IMR-90 (cell line): ENCODE results near the gene CASZ1. TPM values are rescaled to one million over a fixed set of nuclear protein-coding genes. Genes with fewer than 3 reads are reported as not detected.

Source experiments
- ATAC-seq: fragments of 200-7000 bp; cut with Tn5 transposase; 2 replicates; pipeline ENCODE4 v1.9.1; 2020; ENCODE audit warnings: low read depth, mild to moderate bottlenecking, moderate library complexity
- BruUV-seq: library from RNA; stranded (reverse); fragments of 400-500 nt; replicated peaks from 2 replicates; lab custom pipeline; 2021; lab: Mats Ljungman, UMichigan
- CTCF ChIA-PET: fragments of 300-600 bp; formaldehyde crosslinking; extraction: SDS; loops from one replicate; lab custom pipeline; 2021; ENCODE audit warnings: antibody characterized with exemption; lab: Yijun Ruan, JAX
- POLR2A ChIA-PET: fragments of 300-600 bp; sonication (Branson Sonifier 250); formaldehyde crosslinking; loops from one replicate; lab custom pipeline; 2022; ENCODE audit warnings: antibody characterized with exemption; ENCODE audit not compliant: unreplicated experiment; lab: Charles Lee
- DNase-seq: peaks from one replicate; pipeline ENCODE4 v3.0.0; 2013
- H2AFZ ChIP-seq: replicated peaks from 2 replicates; pipeline ENCODE3; 2013; ENCODE audit warnings: low read length, mild to moderate bottlenecking; ENCODE audit not compliant: poor library complexity
- H2AK5ac ChIP-seq: 2 replicates; pipeline ENCODE4 v1.6.1; 2013; ENCODE audit warnings: low read depth, low read length, inconsistent platforms
- H2AK9ac ChIP-seq: replicated peaks from 2 replicates; pipeline ENCODE3; 2013; ENCODE audit warnings: mild to moderate bottlenecking, low read depth, low read length, moderate library complexity; ENCODE audit not compliant: poor library complexity
- H2BK120ac ChIP-seq: 2 replicates; pipeline ENCODE4 v1.6.1; 2013; ENCODE audit warnings: low read depth, low read length, inconsistent platforms
- H2BK15ac ChIP-seq: 3 replicates; pipeline ENCODE4 v1.6.1; 2013; ENCODE audit warnings: low read depth, low read length, inconsistent platforms
- H2BK20ac ChIP-seq: 2 replicates; pipeline ENCODE4 v1.6.1; 2013; ENCODE audit warnings: low read depth, mild to moderate bottlenecking, inconsistent platforms, low read length, moderate library complexity
- H2BK5ac ChIP-seq: 2 replicates; pipeline ENCODE4 v1.6.1; 2013; ENCODE audit warnings: mild to moderate bottlenecking, low read depth, low read length, inconsistent platforms; ENCODE audit not compliant: poor library complexity, severe bottlenecking
- H3K14ac ChIP-seq: replicated peaks from 2 replicates; pipeline ENCODE4 v1.6.1; 2013; ENCODE audit warnings: low read depth, low read length, inconsistent platforms
- H3K18ac ChIP-seq: 2 replicates; pipeline ENCODE4 v1.6.1; 2013; ENCODE audit warnings: low read depth, low read length, control low read depth
- H3K23ac ChIP-seq: 2 replicates; pipeline ENCODE4 v1.6.1; 2013; ENCODE audit warnings: low read depth, low read length, inconsistent platforms
- H3K27ac ChIP-seq: 2 replicates; pipeline ENCODE4 v1.5.1; 2013; ENCODE audit warnings: mild to moderate bottlenecking, control low read depth, low read length; ENCODE audit not compliant: insufficient read depth
- H3K27me3 ChIP-seq: 2 replicates; pipeline ENCODE4 v1.6.1; 2013; ENCODE audit warnings: low read length; ENCODE audit not compliant: control insufficient read depth, insufficient read depth
- H3K36me3 ChIP-seq: 2 replicates; pipeline ENCODE4 v1.6.1; 2013; ENCODE audit warnings: low read length, mixed read lengths; ENCODE audit not compliant: control insufficient read depth, insufficient read depth
- H3K4ac ChIP-seq: 2 replicates; pipeline ENCODE4 v1.6.1; 2013; ENCODE audit warnings: low read depth, low read length, inconsistent platforms
- H3K4me1 ChIP-seq: 2 replicates; pipeline ENCODE4 v1.6.1; 2013; ENCODE audit warnings: low read length, mixed read lengths; ENCODE audit not compliant: control insufficient read depth, insufficient read depth
- H3K4me2 ChIP-seq: 2 replicates; pipeline ENCODE4 v1.6.1; 2013; ENCODE audit warnings: low read depth, mild to moderate bottlenecking, control low read depth, low read length, moderate library complexity
- H3K4me3 ChIP-seq: 2 replicates; pipeline ENCODE4 v1.5.1; 2013; ENCODE audit warnings: low read depth, mild to moderate bottlenecking, control low read depth, low read length, moderate library complexity; ENCODE audit not compliant: insufficient read depth
- H3K56ac ChIP-seq: 2 replicates; pipeline ENCODE4 v1.6.1; 2013; ENCODE audit warnings: low read length, inconsistent platforms; ENCODE audit not compliant: insufficient read depth; ENCODE audit errors: extremely low read depth
- H3K79me1 ChIP-seq, 2 experiments: 2 replicates each; pipeline ENCODE4 v1.6.1; 2013; ENCODE audit warnings: low read length in 2 of 2, inconsistent platforms in 1 of 2, low read depth in 1 of 2
- H3K9ac ChIP-seq: 2 replicates; pipeline ENCODE4 v1.6.1; 2013; ENCODE audit warnings: low read depth, low read length, control low read depth
- H3K9me1 ChIP-seq: 2 replicates; pipeline ENCODE4 v1.6.1; 2013; ENCODE audit warnings: low read length, inconsistent platforms; ENCODE audit not compliant: insufficient read depth
- H3K9me3 ChIP-seq: 2 replicates; pipeline ENCODE4 v1.6.1; 2013; ENCODE audit warnings: low read length; ENCODE audit not compliant: control insufficient read depth, insufficient read depth
- H4K20me1 ChIP-seq: 2 replicates; pipeline ENCODE4 v1.6.1; 2013; ENCODE audit warnings: low read length, inconsistent platforms; ENCODE audit not compliant: insufficient read depth
- H4K5ac ChIP-seq: 2 replicates; pipeline ENCODE4 v1.6.1; 2013; ENCODE audit warnings: mild to moderate bottlenecking, low read depth, low read length, control low read depth
- H4K8ac ChIP-seq, 2 experiments: 2 replicates each; pipeline ENCODE4 v1.6.1; 2013; ENCODE audit warnings: low read depth in 2 of 2, low read length in 2 of 2, control low read depth in 1 of 2, inconsistent platforms in 1 of 2
- H4K91ac ChIP-seq: 2 replicates; pipeline ENCODE4 v1.6.1; 2013; ENCODE audit warnings: low read depth, low read length, inconsistent platforms; ENCODE audit not compliant: insufficient read depth
- FOS ChIP-seq: fragments of 150-350 bp; IDR thresholded peaks from 2 replicates; pipeline ENCODE4 v1.6.1; 2016; ENCODE audit warnings: low read depth, low read length
- WGBS, 2 experiments: methylation state at CpG; one replicate each; pipeline versions ENCODE4 v1.1.5 to v1.1.7; 2013; ENCODE audit warnings: missing lambda C conversion rate in 2 of 2; ENCODE audit not compliant: insufficient read length in 1 of 2; ENCODE audit errors: extremely low coverage in 2 of 2; 5-methylcytosine and 5-hydroxymethylcytosine counted together
- dilution Hi-C: fragments of 300-500 bp; cut with HindIII; formaldehyde crosslinking; loops from one replicate; pipeline ENCODE4 v1.14.3; 2018; ENCODE audit warnings: low sequenced_read_pairs; ENCODE audit not compliant: unreplicated experiment
- in situ Hi-C: fragments of 300-500 bp; cut with MboI; formaldehyde crosslinking; loops from 3 replicates; pipeline ENCODE4 v1.14.3; 2019; ENCODE audit warnings: low sequenced_read_pairs, inconsistent platforms, mixed read lengths
- intact Hi-C: fragments of 100-400 bp; cut with micrococcal nuclease; formaldehyde crosslinking; loops from 2 replicates; pipeline ENCODE4 v1.10.0; 2022
- polyA plus RNA-seq, 3 experiments: library from polyadenylated mRNA; depleted of rRNA; stranded (reverse); fragments of >200 nt; gene quantifications; 2 replicates each; pipeline ENCODE4 v1.2.3, GENCODE V29; 2012; ENCODE audit warnings: low replicate concordance in 1 of 3
- total RNA-seq: library from RNA; depleted of rRNA; stranded (reverse); fragments of >200 nt; gene quantifications from 2 replicates; pipeline ENCODE4 v1.2.3, GENCODE V29; 2012

Gene CASZ1
- total and polyA plus RNA-seq, 2 of the 4 experiments (the other 2 are of a cell fraction), result 0.18 to 0.24 TPM

DNA sequence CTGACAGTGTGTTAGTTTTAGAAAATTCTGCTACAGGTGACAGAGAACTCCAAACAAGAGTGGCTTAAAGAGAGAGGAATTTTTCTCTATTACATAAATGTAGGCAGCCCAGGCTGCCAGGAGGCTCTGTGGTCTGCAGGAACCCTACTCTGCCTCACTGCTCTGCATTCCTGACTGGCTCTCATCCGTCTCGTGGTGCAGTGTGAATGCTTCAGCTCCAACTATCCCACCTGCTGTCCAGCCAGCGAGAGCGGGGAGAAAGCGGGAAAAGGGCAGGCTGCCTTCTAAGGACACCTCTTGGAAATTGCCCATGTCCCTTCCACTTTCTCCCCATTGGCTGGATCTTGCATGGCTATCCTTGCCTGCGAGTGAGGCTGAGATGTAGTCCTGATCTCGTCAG is 190.4 kb downstream of the CASZ1 start:
- no peak overlapping the region for H2BK5ac ChIP-seq
- no peak overlapping the region for H3K4me3 ChIP-seq
- no peak overlapping the region for H2BK120ac ChIP-seq
- no peak overlapping the region for H2AFZ ChIP-seq
- TF ChIP-seq FOS, result no peak
- H3K4me2 ChIP-seq, result no peak overlapping the region
- H2AK9ac ChIP-seq, result no peak overlapping the region
- H3K18ac ChIP-seq, result no peak overlapping the region
- H3K23ac ChIP-seq, result no peak overlapping the region
- no peaks in the 10 kb centered on the region for H3K27me3 ChIP-seq
- peak overlapping the region; percentile 6; the same call in 1 of the 2 replicates for H3K4ac ChIP-seq
- DNase-seq (no peak), ATAC-seq (no peak)
- H3K36me3 ChIP-seq, result peaks cover 4% of the 10 kb centered on the region; the same call in 1 of the 2 replicates
- H3K27ac ChIP-seq, result no peak overlapping the region
- intact Hi-C loops, result no loop called here
- no peak overlapping the region for H3K56ac ChIP-seq
- peaks cover 10 to 12% of the 10 kb centered on the region in 2 experiments; a peak in 3 of 4 replicates for H3K79me1 ChIP-seq
- H3K9me1 ChIP-seq, result peaks cover 13% of the 10 kb centered on the region; the same call in 1 of the 2 replicates
- H2AK5ac ChIP-seq, result no peak overlapping the region
- no peaks in the 10 kb centered on the region for H3K9me3 ChIP-seq
- no TSS peak for BruUV-seq
- H4K20me1 ChIP-seq, result peaks cover 3% of the 10 kb centered on the region; the same call in 1 of the 2 replicates
- H3K4me1 ChIP-seq, result 0 out of 2 replicates have a peak, but pooled peaks cover 1% of the 10 kb centered on the region
- no peak overlapping the region for H2BK15ac ChIP-seq
- no peak overlapping the region for H4K8ac ChIP-seq
- no peak overlapping the region for H3K14ac ChIP-seq
- POLR2A ChIA-PET, result no interaction called here
- CTCF ChIA-PET, result interaction anchor here (0.6 to 1.4 kb wide), 2 partner anchors 10 to 56 kb away, joined by 3 read pairs; no protein-coding TSS in a partner anchor
- H4K5ac ChIP-seq, result no peak overlapping the region
- H4K91ac ChIP-seq, result no peak overlapping the region
- no CpG with 5 or more reads among the region's 7 CpGs for WGBS, 2 experiments
- no peak overlapping the region for H3K9ac ChIP-seq
- in situ Hi-C loops, result no loop called here
- dilution Hi-C loops, result no loop called here
- H2BK20ac ChIP-seq, result no peak overlapping the region
